Activated CD4-positive, alpha-beta T cell treated with anti-CD3 and anti-CD28 coated beads for 36 hours (primary cell): Measurements from ENCODE around the gene MVB12B. TPM values are rescaled to one million over a fixed set of nuclear protein-coding genes. Genes with fewer than 3 reads are reported as not detected.

ENCODE experiments used
- ATAC-seq: fragments of 200-7000 bp; cut with Tn5 transposase; one replicate; pipeline ENCODE4 v1.10.0; 2021; ENCODE audit warnings: mild to moderate bottlenecking, moderate library complexity
- CTCF ChIA-PET: fragments of 350-600 bp; sonication (Branson Sonifier 250); formaldehyde crosslinking; loops from one replicate; lab custom pipeline; 2021; ENCODE audit warnings: antibody characterized with exemption; lab: Charles Lee
- POLR2A ChIA-PET: fragments of 350-600 bp; sonication (Branson Sonifier 250); formaldehyde crosslinking; loops from one replicate; lab custom pipeline; 2021; ENCODE audit warnings: antibody characterized with exemption, inconsistent platforms; lab: Charles Lee
- DNase-seq: peaks from one replicate; pipeline ENCODE4 v3.0.0-alpha.2; 2020
- H3K27ac Mint-ChIP-seq: one replicate; pipeline ENCODE4 v1.8.0; 2021; ENCODE audit warnings: mixed read lengths
- H3K27me3 Mint-ChIP-seq: one replicate; pipeline ENCODE4 v1.8.0; 2021; ENCODE audit warnings: mixed read lengths
- H3K36me3 Mint-ChIP-seq: one replicate; pipeline ENCODE4 v1.8.0; 2021; ENCODE audit warnings: low read depth, mixed read lengths
- H3K4me1 Mint-ChIP-seq: one replicate; pipeline ENCODE4 v1.8.0; 2021; ENCODE audit warnings: mixed read lengths
- H3K4me3 Mint-ChIP-seq: one replicate; pipeline ENCODE4 v1.8.0; 2021; ENCODE audit warnings: mild to moderate bottlenecking, moderate library complexity, mixed read lengths
- H3K9me3 Mint-ChIP-seq: one replicate; pipeline ENCODE4 v1.8.0; 2021; ENCODE audit warnings: low read depth, mixed read lengths
- intact Hi-C, 2 experiments: fragments of 100-400 bp; cut with DNase I in 1 of 2; cut with micrococcal nuclease in 1 of 2; formaldehyde crosslinking; loops; one replicate each; pipeline versions ENCODE4 v1.14.2 to v1.15.1; 2022 to 2024; cut with DNase I, micrococcal nuclease
- total RNA-seq, 2 experiments: library from RNA; stranded (reverse); gene quantifications; one replicate each; pipeline ENCODE4 v1.2.3, GENCODE V29; 2021

MVB12B gene
- total RNA-seq, 2 experiments from 2014 or later: 3.0 TPM

GRCh38 chr9:126295516-126295915, 31.1 kb upstream of the MVB12B start:
- CTCF ChIA-PET: interaction anchor here (1.5 kb wide), 1 partner anchor 103 kb away, joined by 4 read pairs; no protein-coding TSS in a partner anchor
- no peaks in the 10 kb centered on the region for H3K9me3 Mint-ChIP-seq
- H3K27ac Mint-ChIP-seq: no peak overlapping the region
- no peak for DNase-seq
- ATAC-seq: no peak
- intact Hi-C loops: no loop called here
- H3K4me3 Mint-ChIP-seq: no peak overlapping the region
- H3K27me3 Mint-ChIP-seq: peaks cover 5% of the 10 kb centered on the region
- no peaks in the 10 kb centered on the region for H3K36me3 Mint-ChIP-seq
- POLR2A ChIA-PET: no interaction called here
- H3K4me1 Mint-ChIP-seq: no peaks in the 10 kb centered on the region

DNA sequence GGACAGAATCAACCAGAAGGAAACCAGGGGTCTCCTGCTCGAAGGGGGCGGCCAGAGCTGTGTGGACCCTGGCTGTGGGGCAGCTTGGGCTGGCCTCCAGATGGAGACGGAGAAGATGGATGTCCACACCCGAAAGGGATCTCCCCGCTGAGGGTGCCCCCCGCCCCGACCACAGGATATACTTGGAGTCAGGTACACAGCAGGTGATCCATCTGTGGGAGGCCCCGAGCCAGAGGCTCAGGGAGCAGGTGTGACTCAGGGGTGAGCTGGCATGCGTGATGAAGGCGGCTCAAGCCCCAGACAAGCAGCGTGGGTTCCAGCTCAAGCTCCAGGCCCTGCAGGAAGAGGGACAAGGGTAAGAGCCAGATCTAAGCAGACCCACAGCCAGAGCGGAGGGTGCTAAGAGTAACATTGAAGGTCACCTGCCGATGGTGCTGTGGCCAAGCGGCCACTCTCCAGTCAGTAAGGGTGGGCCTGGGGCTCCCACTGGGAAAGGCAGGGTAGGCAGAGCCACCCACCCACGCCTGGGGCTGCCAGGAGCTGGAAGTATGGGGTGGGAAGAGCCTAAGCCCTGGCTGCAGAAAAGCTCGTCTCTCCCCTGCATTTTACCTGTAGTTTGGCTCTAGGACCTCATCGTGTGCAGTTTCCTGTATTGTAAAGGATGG, 30.6 kb upstream of the MVB12B start:
- Mint-ChIP-seq H3K4me1 (no peaks in the 10 kb centered on the region), H3K4me3 (no peak overlapping the region), H3K9me3 (no peaks in the 10 kb centered on the region), H3K27ac (no peak overlapping the region), H3K36me3 (no peaks in the 10 kb centered on the region), H3K27me3 (peaks cover 5% of the 10 kb centered on the region)
- CTCF ChIA-PET: interaction anchor here (1.5 kb wide), 1 partner anchor 103 kb away, joined by 4 read pairs; no protein-coding TSS in a partner anchor
- intact Hi-C loops: no loop called here
- POLR2A ChIA-PET: no interaction called here
- no peak for ATAC-seq
- no peak for DNase-seq

- CTCF ChIA-PET: interaction anchor here (1.5 kb wide), 1 partner anchor 102 kb away, joined by 4 read pairs; no protein-coding TSS in a partner anchor
- no peak for DNase-seq
- Mint-ChIP-seq H3K4me1 (no peaks in the 10 kb centered on the region), H3K27me3 (peaks cover 5% of the 10 kb centered on the region), H3K4me3 (no peak overlapping the region), H3K36me3 (no peaks in the 10 kb centered on the region), H3K9me3 (no peaks in the 10 kb centered on the region), H3K27ac (no peak overlapping the region)
- POLR2A ChIA-PET: no interaction called here
- intact Hi-C loops: no loop called here
- no peak for ATAC-seq
These were observed 29.9 kb upstream of the MVB12B start for GRCh38 chr9:126296687-126297086.

DNA sequence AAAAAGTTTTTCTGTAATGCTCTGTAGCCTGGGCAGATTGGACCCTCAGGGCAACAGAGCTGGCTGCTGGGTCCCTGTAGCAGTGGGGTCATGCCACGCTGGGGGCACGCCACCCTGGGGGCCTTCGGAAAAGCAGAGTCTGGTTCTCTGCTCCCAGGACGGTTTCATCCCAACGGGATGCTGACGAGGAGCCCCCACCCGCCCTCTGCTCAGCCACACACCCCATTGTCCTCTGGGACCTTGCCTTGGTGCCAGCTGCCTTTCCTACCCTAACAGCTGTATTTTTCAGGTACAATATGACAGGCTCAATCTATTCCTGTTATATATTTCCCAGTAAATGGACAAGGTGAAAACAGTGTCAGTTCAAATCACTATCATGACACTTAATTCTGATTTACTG, 29.0 kb upstream of the MVB12B start:
- ChIA-PET CTCF (interaction anchor here (0.6 to 0.8 kb wide), 2 partner anchors 101 to 532 kb away, joined by 3 to 4 read pairs; no protein-coding TSS in a partner anchor), POLR2A (no interaction called here)
- no peaks in the 10 kb centered on the region for H3K36me3 Mint-ChIP-seq
- H3K4me1 Mint-ChIP-seq: peaks cover 2% of the 10 kb centered on the region
- no peak overlapping the region for H3K27ac Mint-ChIP-seq
- intact Hi-C loops: no loop called here
- DNase-seq: no peak
- no peak for ATAC-seq
- H3K9me3 Mint-ChIP-seq: no peaks in the 10 kb centered on the region
- no peak overlapping the region for H3K4me3 Mint-ChIP-seq
- H3K27me3 Mint-ChIP-seq: peaks cover 5% of the 10 kb centered on the region

GRCh38 chr9:126298063-126298801, 28.4 kb upstream of the MVB12B start:
- ATAC-seq (no peak), DNase-seq (no peak)
- no peaks in the 10 kb centered on the region for H3K9me3 Mint-ChIP-seq
- peaks cover 5% of the 10 kb centered on the region for H3K27me3 Mint-ChIP-seq
- ChIA-PET POLR2A (no interaction called here), CTCF (interaction anchor here (0.6 to 0.8 kb wide), 2 partner anchors 101 to 532 kb away, joined by 3 to 4 read pairs; no protein-coding TSS in a partner anchor)
- no peak overlapping the region for H3K4me3 Mint-ChIP-seq
- peaks cover 2% of the 10 kb centered on the region for H3K4me1 Mint-ChIP-seq
- H3K27ac Mint-ChIP-seq: no peak overlapping the region
- intact Hi-C loops: no loop called here
- no peaks in the 10 kb centered on the region for H3K36me3 Mint-ChIP-seq

GRCh38 chr9:126299706-126300276, 26.8 kb upstream of the MVB12B start:
- H3K4me3 Mint-ChIP-seq: no peak overlapping the region
- H3K9me3 Mint-ChIP-seq: no peaks in the 10 kb centered on the region
- intact Hi-C loops: loop anchor here in 1 of 2 experiments (10.0 kb wide), 1 partner anchor 265 kb away; no protein-coding TSS in a partner anchor
- peaks cover 2% of the 10 kb centered on the region for H3K4me1 Mint-ChIP-seq
- CTCF ChIA-PET: interaction anchor here (0.8 to 1.5 kb wide), 2 partner anchors 99 to 192 kb away, joined by 4 to 6 read pairs; no protein-coding TSS in a partner anchor
- DNase-seq (no peak), ATAC-seq (no peak)
- POLR2A ChIA-PET: no interaction called here
- H3K27ac Mint-ChIP-seq: no peak overlapping the region
- no peaks in the 10 kb centered on the region for H3K36me3 Mint-ChIP-seq
- peaks cover 3% of the 10 kb centered on the region for H3K27me3 Mint-ChIP-seq

- POLR2A ChIA-PET: no interaction called here
- ATAC-seq: no peak
- no peaks in the 10 kb centered on the region for H3K36me3 Mint-ChIP-seq
These were observed 25.4 kb upstream of the MVB12B start for GRCh38 chr9:126301196-126301595.

GRCh38 chr9:126301985-126302603, 24.5 kb upstream of the MVB12B start:
- ATAC-seq: peak; percentile 65
- no peaks in the 10 kb centered on the region for H3K36me3 Mint-ChIP-seq

More at GRCh38 chr9:126301196-126301595, 25.4 kb upstream of the MVB12B start:
- no peak overlapping the region for H3K27ac Mint-ChIP-seq
- intact Hi-C loops: loop anchor here in 1 of 2 experiments (10.0 kb wide), 1 partner anchor 264 kb away; no protein-coding TSS in a partner anchor
- no peaks in the 10 kb centered on the region for H3K9me3 Mint-ChIP-seq
- CTCF ChIA-PET: interaction anchor here (1.2 to 2.2 kb wide), 3 partner anchors 15 to 190 kb away, joined by 4 to 23 read pairs (median 11); no protein-coding TSS in a partner anchor
- H3K27me3 Mint-ChIP-seq: no peaks in the 10 kb centered on the region
- no peak for DNase-seq
- no peak overlapping the region for H3K4me3 Mint-ChIP-seq
- peaks cover 2% of the 10 kb centered on the region for H3K4me1 Mint-ChIP-seq

DNA sequence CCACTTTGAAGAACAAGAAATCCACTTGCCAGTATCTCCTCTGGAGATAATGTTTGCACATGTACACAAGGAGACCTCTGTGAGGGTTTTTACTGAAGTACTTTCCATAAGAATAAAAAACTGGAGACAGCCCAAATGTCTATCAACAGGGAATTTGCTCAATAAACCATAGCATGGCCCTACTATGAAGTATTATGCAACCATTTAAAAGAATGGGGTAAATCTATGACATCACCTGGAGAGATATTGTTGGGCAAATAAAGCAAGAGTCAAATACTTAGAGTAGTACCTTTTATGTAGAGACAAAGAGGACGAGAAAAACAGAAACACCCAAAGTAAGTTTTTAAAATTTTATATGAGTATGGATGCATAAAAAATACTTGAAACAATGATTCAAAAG, 23.9 kb upstream of the MVB12B start:
- H3K9me3 Mint-ChIP-seq: no peaks in the 10 kb centered on the region
- intact Hi-C loops: loop anchor here (1.0 to 10.0 kb wide), 3 partner anchors 96 to 262 kb away; no protein-coding TSS in a partner anchor
- H3K27ac Mint-ChIP-seq: no peak overlapping the region
- no peaks in the 10 kb centered on the region for H3K36me3 Mint-ChIP-seq
- H3K4me3 Mint-ChIP-seq: no peak overlapping the region
- H3K27me3 Mint-ChIP-seq: no peaks in the 10 kb centered on the region
- peaks cover 2% of the 10 kb centered on the region for H3K4me1 Mint-ChIP-seq
- ChIA-PET POLR2A (no interaction called here), CTCF (interaction anchor here (1.0 to 2.2 kb wide), 4 partner anchors 9 to 188 kb away, joined by 3 to 23 read pairs (median 8); no protein-coding TSS in a partner anchor)
- ATAC-seq: no peak
- DNase-seq: no peak

More at GRCh38 chr9:126301985-126302603, 24.5 kb upstream of the MVB12B start:
- POLR2A ChIA-PET: no interaction called here
- intact Hi-C loops: loop anchor here (1.0 to 10.0 kb wide), 3 partner anchors 96 to 263 kb away; no protein-coding TSS in a partner anchor
- Mint-ChIP-seq H3K4me3 (no peak overlapping the region), H3K27me3 (no peaks in the 10 kb centered on the region), H3K9me3 (no peaks in the 10 kb centered on the region), H3K27ac (no peak overlapping the region), H3K4me1 (peaks cover 2% of the 10 kb centered on the region)
- DNase-seq: peak; percentile 69
- CTCF ChIA-PET: interaction anchor here (1.0 to 2.2 kb wide), 5 partner anchors 10 to 189 kb away, joined by 3 to 23 read pairs (median 5); no protein-coding TSS in a partner anchor

DNA sequence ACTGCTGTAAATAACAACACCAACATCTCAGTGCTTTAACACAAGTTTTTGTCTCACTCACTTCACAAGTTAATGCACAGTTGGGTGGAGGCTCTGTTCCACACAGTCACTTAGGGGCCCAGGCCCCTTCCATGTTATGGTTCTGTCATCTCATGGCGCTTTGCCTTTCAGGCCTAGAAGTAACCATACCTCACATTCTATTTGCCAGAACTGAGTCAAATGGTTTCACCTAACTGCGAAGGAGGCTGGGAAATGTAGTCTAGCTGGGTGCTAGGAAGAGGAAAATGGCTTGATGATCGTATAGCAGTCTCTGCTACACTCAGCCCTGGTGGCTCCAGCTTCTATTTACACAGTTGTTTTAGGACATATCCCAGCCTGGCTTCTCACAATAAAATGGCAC, 23.1 kb upstream of the MVB12B start:
- no peaks in the 10 kb centered on the region for H3K27me3 Mint-ChIP-seq
- ATAC-seq (peak; percentile 68), DNase-seq (peak; percentile 11)
- CTCF ChIA-PET: interaction anchor here (0.5 to 1.4 kb wide), 3 partner anchors 95 to 188 kb away, joined by 3 to 5 read pairs (median 3); no protein-coding TSS in a partner anchor
- POLR2A ChIA-PET: no interaction called here
- intact Hi-C loops: loop anchor here in 1 of 2 experiments (10.0 kb wide), 1 partner anchor 261 kb away; no protein-coding TSS in a partner anchor
- no peaks in the 10 kb centered on the region for H3K36me3 Mint-ChIP-seq
- H3K9me3 Mint-ChIP-seq: no peaks in the 10 kb centered on the region
- no peak overlapping the region for H3K27ac Mint-ChIP-seq
- H3K4me1 Mint-ChIP-seq: peaks cover 2% of the 10 kb centered on the region
- no peak overlapping the region for H3K4me3 Mint-ChIP-seq
